ENCODE results near the gene DIP2C. TPM values are rescaled to one million over a fixed set of nuclear protein-coding genes. Genes with fewer than 3 reads are reported as not detected.

The DIP2C gene
- total RNA-seq, 1 experiment from 2014 or later, result 11.0 TPM

DNA sequence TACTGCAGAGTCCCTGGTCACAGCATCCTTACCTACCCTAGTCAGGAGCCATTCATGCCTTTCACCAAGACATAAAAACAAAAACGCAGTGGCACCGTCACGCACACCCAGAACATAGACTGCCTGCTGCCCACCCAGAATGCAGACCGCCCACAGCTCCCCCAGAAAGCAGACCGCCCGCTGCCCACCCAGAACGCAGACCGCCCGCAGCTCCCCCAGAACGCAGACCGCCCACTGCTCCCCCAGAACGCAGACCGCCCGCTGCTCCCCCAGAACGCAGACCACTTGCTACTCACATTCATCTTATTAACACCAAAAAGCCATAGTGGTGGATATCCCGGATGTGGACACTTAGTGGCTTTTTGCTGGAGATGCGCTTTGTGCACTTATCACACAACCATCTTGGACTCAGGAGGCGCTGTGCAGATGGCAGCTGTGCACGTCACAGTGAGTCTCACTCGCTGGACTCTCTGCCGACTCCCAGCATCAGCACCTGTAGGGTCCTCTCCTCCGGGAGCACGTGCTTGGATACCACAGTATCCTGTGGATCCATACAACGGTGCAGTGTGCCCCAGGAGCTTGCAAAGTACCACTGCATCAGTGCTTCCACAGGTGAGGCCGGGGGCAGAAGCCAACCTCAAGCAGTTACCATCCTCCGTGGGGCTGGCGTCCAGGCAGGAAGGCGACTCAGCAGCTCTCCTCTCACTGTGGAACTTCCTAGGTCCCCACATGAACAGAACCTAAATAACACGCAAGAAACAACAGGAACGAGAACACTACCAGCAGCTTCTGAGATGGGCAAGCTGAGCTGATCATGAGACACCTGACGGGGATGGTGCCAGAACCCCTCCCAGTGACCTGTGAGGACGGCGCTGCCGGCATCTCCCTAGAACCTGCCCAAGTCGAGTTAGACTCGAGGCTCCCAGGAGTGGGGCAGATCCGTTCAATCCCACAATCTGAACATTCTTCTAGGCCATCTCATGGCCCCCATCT lies 161.0 kb downstream of the DIP2C start (continued):
- no peak for TF ChIP-seq ESRRA (CRISPR knock-in tag; IDR thresholded peaks at IDR 0.05; ENCODE audit: borderline replicate concordance)
- TF ChIP-seq, protein P1, sequence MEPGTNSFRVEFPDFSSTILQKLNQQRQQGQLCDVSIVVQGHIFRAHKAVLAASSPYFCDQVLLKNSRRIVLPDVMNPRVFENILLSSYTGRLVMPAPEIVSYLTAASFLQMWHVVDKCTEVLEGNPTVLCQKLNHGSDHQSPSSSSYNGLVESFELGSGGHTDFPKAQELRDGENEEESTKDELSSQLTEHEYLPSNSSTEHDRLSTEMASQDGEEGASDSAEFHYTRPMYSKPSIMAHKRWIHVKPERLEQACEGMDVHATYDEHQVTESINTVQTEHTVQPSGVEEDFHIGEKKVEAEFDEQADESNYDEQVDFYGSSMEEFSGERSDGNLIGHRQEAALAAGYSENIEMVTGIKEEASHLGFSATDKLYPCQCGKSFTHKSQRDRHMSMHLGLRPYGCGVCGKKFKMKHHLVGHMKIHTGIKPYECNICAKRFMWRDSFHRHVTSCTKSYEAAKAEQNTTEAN (CRISPR knock-in tag; IDR thresholded peaks at IDR 0.05), result no peak
- no peak for TF ChIP-seq ZNF532 (CRISPR knock-in tag; IDR thresholded peaks at IDR 0.05; ENCODE audit: borderline replicate concordance)
- no peak for TF ChIP-seq MYBL2 (CRISPR knock-in tag; IDR thresholded peaks at IDR 0.05)

DNA sequence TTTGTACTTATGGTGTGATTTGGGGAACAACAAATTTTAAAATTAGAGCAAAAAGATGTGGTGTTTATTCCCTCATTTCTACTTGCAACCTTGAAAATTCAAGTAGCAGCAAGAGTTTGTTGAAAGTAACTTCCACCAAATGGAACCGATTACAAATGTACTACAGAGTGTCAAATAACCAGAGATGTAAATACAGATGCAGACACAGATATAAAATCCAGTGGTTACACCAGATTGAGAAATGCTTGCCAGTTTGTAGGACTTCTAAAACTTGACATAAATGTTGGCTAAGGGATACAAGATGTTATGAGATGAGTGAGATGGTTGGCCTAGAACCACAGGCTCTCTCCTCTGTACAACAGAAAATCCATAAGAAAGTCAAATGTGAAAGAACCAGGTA lies 162.1 kb downstream of the DIP2C start:
- no peaks in the 10 kb centered on the region for H3K27me3 Mint-ChIP-seq (ENCODE audit: low read depth)
- no peak for ATAC-seq
- TF ChIP-seq TP53 (CRISPR knock-in tag; IDR thresholded peaks at IDR 0.05), result no peak
- no peak for TF ChIP-seq FOXP1 (CRISPR knock-in tag; IDR thresholded peaks at IDR 0.05; ENCODE audit: borderline replicate concordance)
- TF ChIP-seq, protein P2, sequence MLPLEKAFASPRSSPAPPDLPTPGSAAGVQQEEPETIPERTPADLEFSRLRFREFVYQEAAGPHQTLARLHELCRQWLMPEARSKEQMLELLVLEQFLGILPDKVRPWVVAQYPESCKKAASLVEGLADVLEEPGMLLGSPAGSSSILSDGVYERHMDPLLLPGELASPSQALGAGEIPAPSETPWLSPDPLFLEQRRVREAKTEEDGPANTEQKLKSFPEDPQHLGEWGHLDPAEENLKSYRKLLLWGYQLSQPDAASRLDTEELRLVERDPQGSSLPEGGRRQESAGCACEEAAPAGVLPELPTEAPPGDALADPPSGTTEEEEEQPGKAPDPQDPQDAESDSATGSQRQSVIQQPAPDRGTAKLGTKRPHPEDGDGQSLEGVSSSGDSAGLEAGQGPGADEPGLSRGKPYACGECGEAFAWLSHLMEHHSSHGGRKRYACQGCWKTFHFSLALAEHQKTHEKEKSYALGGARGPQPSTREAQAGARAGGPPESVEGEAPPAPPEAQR (CRISPR knock-in tag; IDR thresholded peaks at IDR 0.05), result no peak
- TF ChIP-seq PREB (CRISPR knock-in tag; IDR thresholded peaks at IDR 0.05; ENCODE audit: borderline replicate concordance), result no peak
- no peak for TF ChIP-seq EMX1 (CRISPR knock-in tag; IDR thresholded peaks at IDR 0.05)
- no peak for TF ChIP-seq ZNF423 (CRISPR knock-in tag; IDR thresholded peaks at IDR 0.05)
- no peak for TF ChIP-seq TEAD1 (CRISPR knock-in tag; IDR thresholded peaks at IDR 0.05)
- TF ChIP-seq ZNF317 (CRISPR knock-in tag; IDR thresholded peaks at IDR 0.05; ENCODE audit: borderline replicate concordance, low read depth), result no peak
- TF ChIP-seq, protein P3, sequence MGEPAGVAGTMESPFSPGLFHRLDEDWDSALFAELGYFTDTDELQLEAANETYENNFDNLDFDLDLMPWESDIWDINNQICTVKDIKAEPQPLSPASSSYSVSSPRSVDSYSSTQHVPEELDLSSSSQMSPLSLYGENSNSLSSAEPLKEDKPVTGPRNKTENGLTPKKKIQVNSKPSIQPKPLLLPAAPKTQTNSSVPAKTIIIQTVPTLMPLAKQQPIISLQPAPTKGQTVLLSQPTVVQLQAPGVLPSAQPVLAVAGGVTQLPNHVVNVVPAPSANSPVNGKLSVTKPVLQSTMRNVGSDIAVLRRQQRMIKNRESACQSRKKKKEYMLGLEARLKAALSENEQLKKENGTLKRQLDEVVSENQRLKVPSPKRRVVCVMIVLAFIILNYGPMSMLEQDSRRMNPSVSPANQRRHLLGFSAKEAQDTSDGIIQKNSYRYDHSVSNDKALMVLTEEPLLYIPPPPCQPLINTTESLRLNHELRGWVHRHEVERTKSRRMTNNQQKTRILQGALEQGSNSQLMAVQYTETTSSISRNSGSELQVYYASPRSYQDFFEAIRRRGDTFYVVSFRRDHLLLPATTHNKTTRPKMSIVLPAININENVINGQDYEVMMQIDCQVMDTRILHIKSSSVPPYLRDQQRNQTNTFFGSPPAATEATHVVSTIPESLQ (CRISPR knock-in tag; IDR thresholded peaks at IDR 0.05), result no peak
- no peak for TF ChIP-seq KAT7 (CRISPR knock-in tag; IDR thresholded peaks at IDR 0.05; ENCODE audit: borderline replicate concordance)
- TF ChIP-seq, protein P4, sequence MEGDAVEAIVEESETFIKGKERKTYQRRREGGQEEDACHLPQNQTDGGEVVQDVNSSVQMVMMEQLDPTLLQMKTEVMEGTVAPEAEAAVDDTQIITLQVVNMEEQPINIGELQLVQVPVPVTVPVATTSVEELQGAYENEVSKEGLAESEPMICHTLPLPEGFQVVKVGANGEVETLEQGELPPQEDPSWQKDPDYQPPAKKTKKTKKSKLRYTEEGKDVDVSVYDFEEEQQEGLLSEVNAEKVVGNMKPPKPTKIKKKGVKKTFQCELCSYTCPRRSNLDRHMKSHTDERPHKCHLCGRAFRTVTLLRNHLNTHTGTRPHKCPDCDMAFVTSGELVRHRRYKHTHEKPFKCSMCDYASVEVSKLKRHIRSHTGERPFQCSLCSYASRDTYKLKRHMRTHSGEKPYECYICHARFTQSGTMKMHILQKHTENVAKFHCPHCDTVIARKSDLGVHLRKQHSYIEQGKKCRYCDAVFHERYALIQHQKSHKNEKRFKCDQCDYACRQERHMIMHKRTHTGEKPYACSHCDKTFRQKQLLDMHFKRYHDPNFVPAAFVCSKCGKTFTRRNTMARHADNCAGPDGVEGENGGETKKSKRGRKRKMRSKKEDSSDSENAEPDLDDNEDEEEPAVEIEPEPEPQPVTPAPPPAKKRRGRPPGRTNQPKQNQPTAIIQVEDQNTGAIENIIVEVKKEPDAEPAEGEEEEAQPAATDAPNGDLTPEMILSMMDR (IDR thresholded peaks at IDR 0.05), result no peak
- TF ChIP-seq CBFB (CRISPR knock-in tag; IDR thresholded peaks at IDR 0.05; ENCODE audit: low read depth), result no peak
- TF ChIP-seq ETV6 (CRISPR knock-in tag; IDR thresholded peaks at IDR 0.05), result no peak
- no peak for TF ChIP-seq JUN (CRISPR knock-in tag; IDR thresholded peaks at IDR 0.05)
- TF ChIP-seq, protein P5, sequence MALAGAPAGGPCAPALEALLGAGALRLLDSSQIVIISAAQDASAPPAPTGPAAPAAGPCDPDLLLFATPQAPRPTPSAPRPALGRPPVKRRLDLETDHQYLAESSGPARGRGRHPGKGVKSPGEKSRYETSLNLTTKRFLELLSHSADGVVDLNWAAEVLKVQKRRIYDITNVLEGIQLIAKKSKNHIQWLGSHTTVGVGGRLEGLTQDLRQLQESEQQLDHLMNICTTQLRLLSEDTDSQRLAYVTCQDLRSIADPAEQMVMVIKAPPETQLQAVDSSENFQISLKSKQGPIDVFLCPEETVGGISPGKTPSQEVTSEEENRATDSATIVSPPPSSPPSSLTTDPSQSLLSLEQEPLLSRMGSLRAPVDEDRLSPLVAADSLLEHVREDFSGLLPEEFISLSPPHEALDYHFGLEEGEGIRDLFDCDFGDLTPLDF (CRISPR knock-in tag; IDR thresholded peaks at IDR 0.05), result no peak
- no peak for TF ChIP-seq GRHL2 (CRISPR knock-in tag; IDR thresholded peaks at IDR 0.05; ENCODE audit: insufficient replicate concordance, severe bottlenecking)
- TF ChIP-seq ZNF219 (CRISPR knock-in tag; IDR thresholded peaks at IDR 0.05; ENCODE audit: borderline replicate concordance), result no peak

More for the DNA sequence above, 162.1 kb downstream of the DIP2C start:
- peaks cover 8% of the 10 kb centered on the region for H3K4me1 Mint-ChIP-seq
- no peak overlapping the region for H3K27ac Mint-ChIP-seq
- CTCF ChIA-PET, result interaction anchor here (0.7 to 1.5 kb wide), 8 partner anchors 11 to 368 kb away, joined by 3 to 4 read pairs (median 3); no protein-coding TSS in a partner anchor
- DNase-seq (ENCODE audit: low spot score), result no peak
- POLR2A ChIA-PET, result no interaction called here
- H3K4me3 Mint-ChIP-seq, result no peak overlapping the region
- H3K9me3 Mint-ChIP-seq, result no peaks in the 10 kb centered on the region
- H3K36me3 Mint-ChIP-seq, result no peaks in the 10 kb centered on the region

Data from WTC11 (cell line).